CD4-positive, alpha-beta T cell treated with Interleukin-4 for 4 hours (primary cell): Measurements from ENCODE around the gene AKNAD1.

Experiments
- DNase-seq: peaks from one replicate; pipeline ENCODE4 v3.0.0-alpha.2; 2020

The AKNAD1 gene

DNA sequence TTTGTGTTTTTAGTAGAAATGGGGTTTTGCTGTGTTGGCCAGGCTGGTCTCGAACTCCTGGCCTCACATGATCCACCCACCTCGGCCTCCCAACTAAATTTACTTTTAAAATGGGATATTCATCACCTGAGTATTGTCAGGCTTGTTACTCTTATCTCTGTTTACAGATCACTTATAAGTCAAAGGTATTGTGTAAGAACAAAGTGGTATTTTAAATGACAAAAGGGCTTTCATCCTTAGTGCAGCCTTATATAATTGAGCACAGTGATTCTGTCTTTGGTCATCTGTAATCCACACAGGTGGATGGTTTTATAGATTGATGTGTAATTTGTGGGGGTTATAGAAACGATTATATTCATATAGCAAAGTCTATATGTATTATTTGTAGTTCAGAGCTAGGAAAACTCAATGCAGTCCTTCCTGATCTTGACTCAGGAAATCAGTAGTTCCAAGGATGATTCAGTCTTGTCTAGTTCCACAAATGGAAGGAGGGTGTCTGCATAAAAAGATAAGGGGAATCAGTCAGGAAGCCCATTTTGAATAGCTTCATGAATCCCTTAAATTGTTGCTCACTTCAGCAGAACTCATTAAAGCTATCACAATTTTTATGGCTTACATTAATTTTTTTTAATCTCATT lies 75.8 kb downstream of the AKNAD1 start:
- no peak for DNase-seq

DNA sequence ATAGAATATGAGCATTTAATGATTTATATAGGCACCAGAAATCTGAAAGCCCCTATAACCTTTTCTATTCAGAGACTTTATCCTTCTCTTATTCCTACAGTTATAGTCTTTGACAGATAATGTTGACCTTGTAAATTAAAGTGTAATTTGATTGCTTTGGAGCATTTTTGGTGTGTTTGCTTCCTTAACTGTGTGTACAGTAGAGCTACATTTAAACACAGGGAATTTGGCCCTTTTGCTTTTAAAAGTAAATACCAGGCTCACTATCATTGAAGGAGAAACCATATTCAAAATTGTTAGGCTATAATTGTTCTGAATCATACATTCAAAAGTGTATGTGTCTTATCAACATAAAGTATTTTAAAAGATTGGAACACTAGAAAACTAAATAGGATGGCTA lies 77.4 kb downstream of the AKNAD1 start:
- no peak for DNase-seq

DNA sequence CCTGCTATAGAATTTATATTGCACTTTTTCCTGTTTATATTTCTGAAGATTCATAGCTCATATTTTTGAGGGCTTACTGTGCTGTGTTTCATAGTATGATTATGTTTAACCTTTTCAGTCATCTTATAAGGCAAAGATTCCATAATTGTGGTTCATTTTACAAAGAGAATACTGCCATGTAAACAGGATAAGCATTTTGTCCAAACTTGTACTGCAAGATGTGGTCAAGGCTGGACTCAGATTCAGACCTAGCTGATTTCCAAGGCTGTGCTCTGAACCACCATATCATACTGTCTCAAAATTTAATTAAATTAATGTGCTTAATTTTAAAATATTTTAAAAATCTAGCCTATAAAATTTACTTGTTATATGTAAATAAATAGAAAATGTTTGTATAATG lies 79.1 kb downstream of the AKNAD1 start:
- DNase-seq, result no peak

DNA sequence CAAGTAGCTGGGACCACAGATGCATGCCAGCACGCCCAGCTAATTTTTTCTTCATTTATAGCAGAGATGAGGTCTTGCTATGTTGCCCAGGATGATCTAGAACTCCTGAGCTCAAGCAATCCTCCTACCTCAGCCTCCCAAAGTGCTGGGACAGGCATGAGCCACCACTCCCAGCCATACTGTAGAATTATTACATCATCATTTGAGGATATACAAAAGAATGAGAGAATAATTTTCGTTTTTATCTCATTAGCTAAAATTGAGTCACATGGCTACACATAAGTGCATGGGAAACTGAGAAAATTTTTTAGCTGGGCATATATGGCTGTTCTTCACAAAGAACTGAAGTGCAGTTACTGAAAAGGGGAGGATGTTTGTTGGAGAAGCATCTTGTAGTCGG lies 89.2 kb downstream of the AKNAD1 start:
- no peak for DNase-seq

DNA sequence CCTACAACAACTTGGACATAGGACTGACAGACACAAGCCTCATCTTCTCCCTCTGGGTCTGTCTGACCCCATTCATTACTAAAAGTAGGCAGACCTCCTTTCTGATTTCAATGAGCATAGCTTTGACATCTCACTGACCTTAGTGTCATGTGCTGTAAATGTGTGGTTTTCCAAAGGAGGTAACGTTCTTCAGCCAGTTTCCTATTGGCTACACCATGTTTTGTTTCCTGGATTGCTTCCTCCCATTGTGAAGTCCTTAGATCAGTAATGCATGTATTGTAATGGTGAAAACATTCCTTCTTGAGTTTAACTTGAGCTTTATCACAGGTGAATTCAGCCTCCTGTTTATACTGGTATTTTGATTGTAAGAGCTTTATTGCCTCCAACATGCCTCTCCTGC lies 89.8 kb downstream of the AKNAD1 start:
- no peak for DNase-seq
